A549 (cell line): Measurements from ENCODE around the gene SIK3. TPM values are rescaled to one million over a fixed set of nuclear protein-coding genes. Genes with fewer than 3 reads are reported as not detected.

Source experiments
- ATAC-seq, 2 experiments: fragments of 200-7000 bp in 1 of 2; fragments of >200 bp in 1 of 2; cut with Nextera tagmentation in 1 of 2; cut with Tn5 transposase in 1 of 2; 3 replicates each; pipeline versions ENCODE4 v1.8.0 to v1.9.1; 2018 to 2020; ENCODE audit warnings: mild to moderate bottlenecking in 1 of 2, moderate library complexity in 1 of 2
- CTCF ChIA-PET: fragments of 300-600 bp; sonication (Branson Sonifier 250); formaldehyde crosslinking; extraction: SDS; loops from one replicate; lab custom pipeline; 2021; ENCODE audit warnings: antibody characterized with exemption, inconsistent platforms; lab: Yijun Ruan, JAX
- POLR2A ChIA-PET: fragments of 350-600 bp; formaldehyde crosslinking; extraction: SDS; loops from one replicate; lab custom pipeline; 2021; ENCODE audit warnings: antibody characterized with exemption, inconsistent platforms; lab: Yijun Ruan, JAX
- DNase-seq, 2 experiments: peaks; one replicate each; pipeline versions ENCODE4 v3.0.0 to v3.0.0-alpha.2; 2011 to 2016; ENCODE audit warnings: low read depth in 1 of 2, low spot score in 1 of 2
- FAIRE-seq: peaks from 2 replicates; lab custom pipeline; 2011; peaks lifted over from hg19 to GRCh38; lab: Jason Lieb, UNC
- H3K27ac ChIP-seq, 2 experiments: fragments of >200 bp; sonication (Bioruptor Twin); formaldehyde crosslinking; 3 replicates each; pipeline ENCODE4 v1.5.1; 2016 to 2017
- H3K4me1 ChIP-seq: fragments of >200 bp; sonication (Bioruptor Twin); formaldehyde crosslinking; 3 replicates; pipeline ENCODE4 v1.6.1; 2016
- H3K4me2 ChIP-seq: fragments of >200 bp; sonication (Bioruptor Twin); formaldehyde crosslinking; 3 replicates; pipeline ENCODE4 v1.6.1; 2016
- H3K4me3 ChIP-seq: fragments of >200 bp; sonication (Bioruptor Twin); formaldehyde crosslinking; 3 replicates; pipeline ENCODE4 v1.5.1; 2016
- H3K9me3 ChIP-seq: fragments of >200 bp; sonication (Bioruptor Twin); formaldehyde crosslinking; 3 replicates; pipeline ENCODE4 v1.6.1; 2016
- BHLHE40 ChIP-seq: IDR thresholded peaks from 2 replicates; pipeline ENCODE4 v1.6.1; 2012; ENCODE audit warnings: low read depth, low read length, inconsistent platforms
- CBX8 ChIP-seq: fragments of 200-600 bp; sonication (generic); IDR thresholded peaks from 2 replicates; pipeline ENCODE4 v1.6.1; 2016
- CEBPB ChIP-seq, 2 experiments: fragments of >200 bp in 1 of 2; sonication (Bioruptor Twin) in 1 of 2; formaldehyde crosslinking in 1 of 2; IDR thresholded peaks; 2 replicates each; pipeline ENCODE4 v1.6.1; 2012 to 2016
- CHD2 ChIP-seq: fragments of 150-350 bp; IDR thresholded peaks from 2 replicates; pipeline ENCODE4 v1.6.1; 2014; ENCODE audit warnings: low read length; ENCODE audit not compliant: partially characterized antibody
- CTCF ChIP-seq: fragments of >200 bp; sonication (Bioruptor Twin); formaldehyde crosslinking; IDR thresholded peaks from 3 replicates; pipeline ENCODE4 v1.5.1; 2016
- FOSB ChIP-seq: fragments of 250-450 bp; sonication (Bioruptor Pico); IDR thresholded peaks from 2 replicates; pipeline ENCODE4 v1.5.0; 2020; ENCODE audit warnings: mild to moderate bottlenecking, moderate library complexity
- FOXS1 ChIP-seq: fragments of 250-450 bp; sonication (Bioruptor Pico); IDR thresholded peaks from 2 replicates; pipeline ENCODE4 v1.5.0; 2020; ENCODE audit warnings: mild to moderate bottlenecking, moderate library complexity
- HDAC2 ChIP-seq: fragments of 200-600 bp; sonication (generic); IDR thresholded peaks from 2 replicates; pipeline ENCODE4 v1.6.1; 2016
- HES2 ChIP-seq: fragments of >200 bp; sonication (Bioruptor Twin); formaldehyde crosslinking; IDR thresholded peaks from 2 replicates; pipeline ENCODE4 v1.6.1; 2016
- HEYL ChIP-seq: fragments of 250-450 bp; sonication (Bioruptor Pico); IDR thresholded peaks from 2 replicates; pipeline ENCODE4 v1.8.0; 2021; ENCODE audit warnings: mild to moderate bottlenecking, moderate library complexity
- HMGXB4 ChIP-seq: fragments of 250-450 bp; sonication (Bioruptor Pico); IDR thresholded peaks from 2 replicates; pipeline ENCODE4 v1.5.0; 2021; ENCODE audit warnings: mild to moderate bottlenecking, moderate library complexity, borderline replicate concordance
- MAFK ChIP-seq: fragments of 450-650 bp; IDR thresholded peaks from 2 replicates; pipeline ENCODE4 v1.6.1; 2014; ENCODE audit not compliant: partially characterized antibody
- MAZ ChIP-seq: fragments of 150-350 bp; IDR thresholded peaks from 2 replicates; pipeline ENCODE4 v1.6.1; 2014; ENCODE audit warnings: antibody characterized with exemption, low read depth, low read length, borderline replicate concordance
- NFE2L2 ChIP-seq: fragments of 150-350 bp; conservative IDR thresholded peaks from 2 replicates; pipeline ENCODE4 v1.6.1; 2014; ENCODE audit warnings: low read length
- NPAS2 ChIP-seq: fragments of 250-450 bp; sonication (Bioruptor Pico); IDR thresholded peaks from 2 replicates; pipeline ENCODE4 v1.8.0; 2022; ENCODE audit warnings: mild to moderate bottlenecking, moderate library complexity, borderline replicate concordance
- PBX3 ChIP-seq: IDR thresholded peaks from 2 replicates; pipeline ENCODE4 v1.6.1; 2012
- PHF8 ChIP-seq: fragments of 200-600 bp; sonication (generic); IDR thresholded peaks from 2 replicates; pipeline ENCODE4 v1.6.1; 2016; ENCODE audit warnings: low read depth, mild to moderate bottlenecking, antibody characterized with exemption, moderate library complexity, borderline replicate concordance
- RAD21 ChIP-seq, 2 experiments: fragments of >200 bp in 1 of 2; sonication (Bioruptor Twin) in 1 of 2; formaldehyde crosslinking in 1 of 2; IDR thresholded peaks in 1 of 2; conservative IDR thresholded peaks in 1 of 2; 2 replicates in 1 of 2; 3 replicates in 1 of 2; pipeline ENCODE4 v1.6.1; 2012 to 2018; ENCODE audit warnings: inconsistent platforms in 1 of 2
- RFX5 ChIP-seq: fragments of 450-650 bp; IDR thresholded peaks from 2 replicates; pipeline ENCODE4 v1.7.1; 2014; ENCODE audit warnings: antibody characterized with exemption, mild to moderate bottlenecking, moderate library complexity
- RNF2 ChIP-seq: fragments of 200-600 bp; sonication (generic); IDR thresholded peaks from 2 replicates; pipeline ENCODE4 v1.6.1; 2016; ENCODE audit warnings: low read depth, mild to moderate bottlenecking, antibody characterized with exemption, moderate library complexity, borderline replicate concordance
- SREBF2 ChIP-seq: fragments of 450-650 bp; IDR thresholded peaks from 2 replicates; pipeline ENCODE4 v1.6.1; 2014; ENCODE audit warnings: mild to moderate bottlenecking, moderate library complexity
- WGBS: methylation state at CpG from one replicate; pipeline ENCODE4 v1.1.6; 2017; ENCODE audit errors: missing lambda C conversion rate; 5-methylcytosine and 5-hydroxymethylcytosine counted together
- polyA plus RNA-seq, 4 experiments: library from polyadenylated mRNA; depleted of rRNA in 3 of 4; stranded (reverse); fragments of >200 nt; fragmentation: RNase III in 1 of 4; extraction: RNeasy Plus Mini Kit Qiagen cat#74134 plus additional on column Dnase treatment in 1 of 4; gene quantifications; 2 replicates in 3 of 4; 3 replicates in 1 of 4; pipeline ENCODE4 v1.2.3, GENCODE V29; 2011 to 2017

Gene SIK3
- polyA plus RNA-seq, 2 of the 4 experiments (the other 2 are of a cell fraction): 8.2 to 9.0 TPM

- CTCF ChIA-PET: interaction anchor here (0.9 to 2.4 kb wide), 2 partner anchors 87 to 229 kb away, joined by 6 to 10 read pairs; partner anchors contain the start of gene APOA5
- DNase-seq: no peak
- WGBS: 78% methylated on average over 7 of the region's 7 CpGs
Observed at GRCh38 chr11:117019871-117020270, 78.4 kb downstream of the SIK3 start.

GRCh38 chr11:117017456-117017855 is 80.8 kb downstream of the SIK3 start:
- POLR2A ChIA-PET: no interaction called here
- TF ChIP-seq CHD2 (no peak), PHF8 (no peak), RAD21 (conservative IDR thresholded peaks at IDR 0.05 in 1 of 2, IDR thresholded peaks at IDR 0.05 in 1 of 2) (no peak), CEBPB (IDR thresholded peaks at IDR 0.05) (no peak), CTCF (no peak), FOSB (CRISPR knock-in tag) (no peak), SREBF2 (no peak), MAZ (no peak), HMGXB4 (CRISPR knock-in tag) (no peak), HDAC2 (no peak)
- TF ChIP-seq, all 56 proteins: peak for 0
- WGBS: 63% methylated on average over 1 of the region's 1 CpG
- DNase-seq: no peak
- Histone ChIP-seq H3K4me2 (no peak overlapping the region), H3K4me1 (peaks cover 29% of the 10 kb centered on the region), H3K4me3 (no peak overlapping the region), H3K27ac (no peak overlapping the region), H3K9me3 (no peaks in the 10 kb centered on the region)
- ATAC-seq: no peak
- FAIRE-seq: no peak
- CTCF ChIA-PET: interaction anchor here (1.0 kb wide), 2 partner anchors 9 to 13 kb away, joined by 3 read pairs; no protein-coding TSS in a partner anchor

More at GRCh38 chr11:117019871-117020270, 78.4 kb downstream of the SIK3 start:
- FAIRE-seq (no peak), ATAC-seq (no peak)
- Histone ChIP-seq H3K4me2 (no peak overlapping the region; the same call in 2 of the 3 replicates), H3K9me3 (no peaks in the 10 kb centered on the region), H3K27ac (no peak overlapping the region), H3K4me1 (peaks cover 51% of the 10 kb centered on the region), H3K4me3 (no peak overlapping the region)
- POLR2A ChIA-PET: no interaction called here
- TF ChIP-seq SREBF2 (no peak), CBX8 (no peak), NPAS2 (no peak), FOXS1 (CRISPR knock-in tag) (no peak), RNF2 (no peak), NFE2L2 (no peak), PBX3 (no peak), CEBPB (IDR thresholded peaks at IDR 0.05) (no peak), CTCF (no peak), BHLHE40 (no peak), HEYL (CRISPR knock-in tag) (no peak), MAFK (no peak), RFX5 (no peak), HES2 (no peak)
